HepG2 (cell line): ENCODE results near the gene SIKE1. TPM values are rescaled to one million over a fixed set of nuclear protein-coding genes. Genes with fewer than 3 reads are reported as not detected.
A peak's percentile ranks its signal among the peaks of the same experiment; 100 is the strongest.

Experiments
- ADNP ChIP-seq: sonication (generic); formaldehyde crosslinking; IDR thresholded peaks from 2 replicates; pipeline ENCODE4 v1.4.0; 2020; ENCODE audit warnings: missing genetic modification reagents
- ELF4 ChIP-seq: sonication (generic); formaldehyde crosslinking; IDR thresholded peaks from 2 replicates; pipeline ENCODE4 v1.5.0; 2020; ENCODE audit warnings: missing genetic modification reagents, mild to moderate bottlenecking, moderate library complexity, borderline replicate concordance
- FIP1L1 ChIP-seq: fragments of 200-400 bp; formaldehyde crosslinking; IDR thresholded peaks from 2 replicates; pipeline ENCODE4 v1.6.1; 2018; ENCODE audit warnings: low read depth, mild to moderate bottlenecking, low read length, moderate library complexity, borderline replicate concordance; ENCODE audit not compliant: insufficient read depth
- FOXO1 ChIP-seq: sonication (generic); formaldehyde crosslinking; IDR thresholded peaks from 2 replicates; pipeline ENCODE4 v1.4.0; 2020; ENCODE audit warnings: missing genetic modification reagents
- MEF2D ChIP-seq: sonication (generic); formaldehyde crosslinking; IDR thresholded peaks from 2 replicates; pipeline ENCODE4 v1.5.1; 2020; ENCODE audit warnings: mild to moderate bottlenecking, missing genetic modification reagents
- ONECUT2 ChIP-seq: sonication (generic); formaldehyde crosslinking; IDR thresholded peaks from 2 replicates; pipeline ENCODE4 v1.4.0; 2020; ENCODE audit warnings: missing genetic modification reagents
- SPEN ChIP-seq: sonication (generic); formaldehyde crosslinking; IDR thresholded peaks from 2 replicates; pipeline ENCODE4 v1.5.1; 2020; ENCODE audit warnings: low read depth, mild to moderate bottlenecking, missing genetic modification reagents
- ZNF224 ChIP-seq: sonication (generic); formaldehyde crosslinking; IDR thresholded peaks from 2 replicates; pipeline ENCODE4 v1.5.0; 2020; ENCODE audit warnings: mild to moderate bottlenecking, missing genetic modification reagents
- ZNF354B ChIP-seq: sonication (generic); formaldehyde crosslinking; IDR thresholded peaks from 2 replicates; pipeline ENCODE4 v1.8.0; 2022; ENCODE audit warnings: mild to moderate bottlenecking, missing genetic modification reagents
- ZNF547 ChIP-seq: sonication (generic); formaldehyde crosslinking; IDR thresholded peaks from 2 replicates; pipeline ENCODE4 v1.5.1; 2020; ENCODE audit warnings: mild to moderate bottlenecking, missing genetic modification reagents
- ZNF761 ChIP-seq: sonication (generic); formaldehyde crosslinking; conservative IDR thresholded peaks from 2 replicates; pipeline ENCODE4 v1.4.0; 2020; ENCODE audit warnings: mild to moderate bottlenecking, missing genetic modification reagents
- ZNF768 ChIP-seq: sonication (generic); formaldehyde crosslinking; IDR thresholded peaks from 2 replicates; pipeline ENCODE4 v1.4.0; 2020; ENCODE audit warnings: missing genetic modification reagents
- polyA plus RNA-seq, 8 experiments: library from polyadenylated mRNA; depleted of rRNA in 3 of 8; stranded (reverse) in 7 of 8; unstranded in 1 of 8; fragments of >200 nt; fragmentation: Illumina TruSeq in 4 of 8; extraction: Trizol in 4 of 8; gene quantifications; 2 replicates each; pipeline versions ENCODE4 v1.2.1 to v1.2.3, GENCODE V29; 2011 to 2016; ENCODE audit warnings: low read depth in 4 of 8, missing spikeins in 1 of 8, mixed read lengths in 1 of 8; ENCODE audit not compliant: insufficient read depth in 1 of 8
- total RNA-seq, 5 experiments: library from RNA; depleted of rRNA; stranded (reverse); fragments of >200 nt; fragmentation: Illumina TruSeq; extraction: Trizol; gene quantifications; 2 replicates each; pipeline ENCODE4 v1.2.3, GENCODE V29; 2016; ENCODE audit warnings: low read depth in 1 of 5
- TF ChIP-seq, protein P1 (sequence below): sonication (generic); formaldehyde crosslinking; IDR thresholded peaks from 2 replicates; pipeline ENCODE4 v1.4.0; 2020; ENCODE audit warnings: missing genetic modification reagents
- TF ChIP-seq, protein P2 (sequence below): sonication (generic); formaldehyde crosslinking; IDR thresholded peaks from 2 replicates; pipeline ENCODE4 v1.5.1; 2020; ENCODE audit warnings: missing genetic modification reagents, mild to moderate bottlenecking, borderline replicate concordance
- TF ChIP-seq, protein P3 (sequence below): sonication (generic); formaldehyde crosslinking; IDR thresholded peaks from 2 replicates; pipeline ENCODE4 v1.5.0; 2020; ENCODE audit warnings: mild to moderate bottlenecking, missing genetic modification reagents, borderline replicate concordance

The SIKE1 gene
- total and polyA plus RNA-seq, 2 of the 13 experiments (the other 11 are each of a cell fraction or from before 2014, with no cell fraction given), result 36.5 to 58.4 TPM

DNA sequence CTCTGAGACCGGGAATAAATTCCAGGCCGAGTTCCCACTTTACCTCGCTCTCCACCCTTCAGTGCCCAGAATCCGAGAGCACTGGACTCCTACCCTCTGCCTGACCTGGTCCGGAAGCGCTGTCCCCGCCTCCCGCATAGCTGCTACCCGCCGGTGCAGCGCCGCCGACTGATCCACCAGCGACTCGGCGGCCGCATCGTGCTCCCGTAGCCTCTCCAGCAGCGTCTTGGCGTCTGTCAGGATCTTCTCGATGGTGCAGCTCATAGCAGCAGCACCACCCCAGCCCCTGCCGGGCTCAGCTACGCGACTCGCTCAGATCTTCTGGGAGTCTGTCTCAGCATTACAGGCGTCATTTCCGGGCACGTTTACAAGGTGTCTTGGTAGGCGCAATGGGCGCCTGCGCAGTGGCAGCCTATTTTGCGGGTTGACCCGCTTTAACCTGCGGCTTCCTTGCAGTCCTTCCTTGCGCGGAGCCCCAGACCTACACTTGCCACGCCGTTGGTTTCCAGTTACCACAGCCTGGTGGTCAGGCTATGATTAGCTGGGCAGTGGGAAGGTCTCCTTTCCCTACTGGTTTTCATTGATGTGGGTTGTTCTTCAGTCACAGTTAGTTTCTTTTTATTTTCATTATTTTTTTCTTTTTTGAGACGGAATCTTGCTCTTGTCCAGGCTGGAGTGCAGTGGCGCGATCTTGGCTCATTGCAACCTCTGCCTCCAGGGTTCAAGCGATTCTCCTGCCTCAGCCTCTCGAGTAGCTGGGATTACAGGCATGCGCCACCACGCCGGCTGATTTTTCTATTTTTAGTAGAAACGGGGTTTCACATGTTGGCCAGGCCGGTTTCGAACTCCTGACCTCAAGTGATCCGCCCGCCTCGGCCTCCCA lies at the start of gene SIKE1 (continued):
- no peak for TF ChIP-seq ZNF354B
- TF ChIP-seq ZNF761 (CRISPR knock-in tag), result peak; percentile 79; the same call in 1 of the 2 replicates
- TF ChIP-seq, protein P1, sequence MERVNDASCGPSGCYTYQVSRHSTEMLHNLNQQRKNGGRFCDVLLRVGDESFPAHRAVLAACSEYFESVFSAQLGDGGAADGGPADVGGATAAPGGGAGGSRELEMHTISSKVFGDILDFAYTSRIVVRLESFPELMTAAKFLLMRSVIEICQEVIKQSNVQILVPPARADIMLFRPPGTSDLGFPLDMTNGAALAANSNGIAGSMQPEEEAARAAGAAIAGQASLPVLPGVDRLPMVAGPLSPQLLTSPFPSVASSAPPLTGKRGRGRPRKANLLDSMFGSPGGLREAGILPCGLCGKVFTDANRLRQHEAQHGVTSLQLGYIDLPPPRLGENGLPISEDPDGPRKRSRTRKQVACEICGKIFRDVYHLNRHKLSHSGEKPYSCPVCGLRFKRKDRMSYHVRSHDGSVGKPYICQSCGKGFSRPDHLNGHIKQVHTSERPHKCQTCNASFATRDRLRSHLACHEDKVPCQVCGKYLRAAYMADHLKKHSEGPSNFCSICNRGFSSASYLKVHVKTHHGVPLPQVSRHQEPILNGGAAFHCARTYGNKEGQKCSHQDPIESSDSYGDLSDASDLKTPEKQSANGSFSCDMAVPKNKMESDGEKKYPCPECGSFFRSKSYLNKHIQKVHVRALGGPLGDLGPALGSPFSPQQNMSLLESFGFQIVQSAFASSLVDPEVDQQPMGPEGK, result 0 out of 2 replicates have a peak, but pooled peaks have one; percentile 28
- TF ChIP-seq FIP1L1, result 0 out of 2 replicates have a peak, but pooled peaks have one; percentile 39
- TF ChIP-seq, protein P2, sequence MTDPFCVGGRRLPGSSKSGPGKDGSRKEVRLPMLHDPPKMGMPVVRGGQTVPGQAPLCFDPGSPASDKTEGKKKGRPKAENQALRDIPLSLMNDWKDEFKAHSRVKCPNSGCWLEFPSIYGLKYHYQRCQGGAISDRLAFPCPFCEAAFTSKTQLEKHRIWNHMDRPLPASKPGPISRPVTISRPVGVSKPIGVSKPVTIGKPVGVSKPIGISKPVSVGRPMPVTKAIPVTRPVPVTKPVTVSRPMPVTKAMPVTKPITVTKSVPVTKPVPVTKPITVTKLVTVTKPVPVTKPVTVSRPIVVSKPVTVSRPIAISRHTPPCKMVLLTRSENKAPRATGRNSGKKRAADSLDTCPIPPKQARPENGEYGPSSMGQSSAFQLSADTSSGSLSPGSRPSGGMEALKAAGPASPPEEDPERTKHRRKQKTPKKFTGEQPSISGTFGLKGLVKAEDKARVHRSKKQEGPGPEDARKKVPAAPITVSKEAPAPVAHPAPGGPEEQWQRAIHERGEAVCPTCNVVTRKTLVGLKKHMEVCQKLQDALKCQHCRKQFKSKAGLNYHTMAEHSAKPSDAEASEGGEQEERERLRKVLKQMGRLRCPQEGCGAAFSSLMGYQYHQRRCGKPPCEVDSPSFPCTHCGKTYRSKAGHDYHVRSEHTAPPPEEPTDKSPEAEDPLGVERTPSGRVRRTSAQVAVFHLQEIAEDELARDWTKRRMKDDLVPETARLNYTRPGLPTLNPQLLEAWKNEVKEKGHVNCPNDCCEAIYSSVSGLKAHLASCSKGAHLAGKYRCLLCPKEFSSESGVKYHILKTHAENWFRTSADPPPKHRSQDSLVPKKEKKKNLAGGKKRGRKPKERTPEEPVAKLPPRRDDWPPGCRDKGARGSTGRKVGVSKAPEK, result 0 out of 2 replicates have a peak, but pooled peaks have one; percentile 83
- no peak for TF ChIP-seq ELF4 (CRISPR knock-in tag)
- peak; percentile 95 for TF ChIP-seq ZNF224 (CRISPR knock-in tag)
- 0 out of 2 replicates have a peak, but pooled peaks have one; percentile 36 for TF ChIP-seq ONECUT2 (CRISPR knock-in tag)
- TF ChIP-seq MEF2D (CRISPR knock-in tag), result no peak; the same call in 1 of the 2 replicates
- TF ChIP-seq, protein P3, sequence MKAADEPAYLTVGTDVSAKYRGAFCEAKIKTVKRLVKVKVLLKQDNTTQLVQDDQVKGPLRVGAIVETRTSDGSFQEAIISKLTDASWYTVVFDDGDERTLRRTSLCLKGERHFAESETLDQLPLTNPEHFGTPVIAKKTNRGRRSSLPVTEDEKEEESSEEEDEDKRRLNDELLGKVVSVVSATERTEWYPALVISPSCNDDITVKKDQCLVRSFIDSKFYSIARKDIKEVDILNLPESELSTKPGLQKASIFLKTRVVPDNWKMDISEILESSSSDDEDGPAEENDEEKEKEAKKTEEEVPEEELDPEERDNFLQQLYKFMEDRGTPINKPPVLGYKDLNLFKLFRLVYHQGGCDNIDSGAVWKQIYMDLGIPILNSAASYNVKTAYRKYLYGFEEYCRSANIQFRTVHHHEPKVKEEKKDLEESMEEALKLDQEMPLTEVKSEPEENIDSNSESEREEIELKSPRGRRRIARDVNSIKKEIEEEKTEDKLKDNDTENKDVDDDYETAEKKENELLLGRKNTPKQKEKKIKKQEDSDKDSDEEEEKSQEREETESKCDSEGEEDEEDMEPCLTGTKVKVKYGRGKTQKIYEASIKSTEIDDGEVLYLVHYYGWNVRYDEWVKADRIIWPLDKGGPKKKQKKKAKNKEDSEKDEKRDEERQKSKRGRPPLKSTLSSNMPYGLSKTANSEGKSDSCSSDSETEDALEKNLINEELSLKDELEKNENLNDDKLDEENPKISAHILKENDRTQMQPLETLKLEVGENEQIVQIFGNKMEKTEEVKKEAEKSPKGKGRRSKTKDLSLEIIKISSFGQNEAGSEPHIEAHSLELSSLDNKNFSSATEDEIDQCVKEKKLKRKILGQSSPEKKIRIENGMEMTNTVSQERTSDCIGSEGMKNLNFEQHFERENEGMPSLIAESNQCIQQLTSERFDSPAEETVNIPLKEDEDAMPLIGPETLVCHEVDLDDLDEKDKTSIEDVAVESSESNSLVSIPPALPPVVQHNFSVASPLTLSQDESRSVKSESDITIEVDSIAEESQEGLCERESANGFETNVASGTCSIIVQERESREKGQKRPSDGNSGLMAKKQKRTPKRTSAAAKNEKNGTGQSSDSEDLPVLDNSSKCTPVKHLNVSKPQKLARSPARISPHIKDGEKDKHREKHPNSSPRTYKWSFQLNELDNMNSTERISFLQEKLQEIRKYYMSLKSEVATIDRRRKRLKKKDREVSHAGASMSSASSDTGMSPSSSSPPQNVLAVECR (CRISPR knock-in tag), result peak; percentile 96
- peak; percentile 77; the same call in 1 of the 2 replicates for TF ChIP-seq ZNF768 (CRISPR knock-in tag)
- peak; percentile 83 for TF ChIP-seq SPEN (CRISPR knock-in tag)
- peak; percentile 39; the same call in 1 of the 2 replicates for TF ChIP-seq ZNF547 (CRISPR knock-in tag)
- TF ChIP-seq ADNP (CRISPR knock-in tag), result no peak
- 0 out of 2 replicates have a peak, but pooled peaks have one; percentile 48 for TF ChIP-seq FOXO1 (CRISPR knock-in tag)
